Measurements from ENCODE around the gene PPP1R9A. TPM values are rescaled to one million over a fixed set of nuclear protein-coding genes. Genes with fewer than 3 reads are reported as not detected.

PPP1R9A gene
- total RNA-seq, 1 experiment from 2014 or later = 13.5 TPM

DNA sequence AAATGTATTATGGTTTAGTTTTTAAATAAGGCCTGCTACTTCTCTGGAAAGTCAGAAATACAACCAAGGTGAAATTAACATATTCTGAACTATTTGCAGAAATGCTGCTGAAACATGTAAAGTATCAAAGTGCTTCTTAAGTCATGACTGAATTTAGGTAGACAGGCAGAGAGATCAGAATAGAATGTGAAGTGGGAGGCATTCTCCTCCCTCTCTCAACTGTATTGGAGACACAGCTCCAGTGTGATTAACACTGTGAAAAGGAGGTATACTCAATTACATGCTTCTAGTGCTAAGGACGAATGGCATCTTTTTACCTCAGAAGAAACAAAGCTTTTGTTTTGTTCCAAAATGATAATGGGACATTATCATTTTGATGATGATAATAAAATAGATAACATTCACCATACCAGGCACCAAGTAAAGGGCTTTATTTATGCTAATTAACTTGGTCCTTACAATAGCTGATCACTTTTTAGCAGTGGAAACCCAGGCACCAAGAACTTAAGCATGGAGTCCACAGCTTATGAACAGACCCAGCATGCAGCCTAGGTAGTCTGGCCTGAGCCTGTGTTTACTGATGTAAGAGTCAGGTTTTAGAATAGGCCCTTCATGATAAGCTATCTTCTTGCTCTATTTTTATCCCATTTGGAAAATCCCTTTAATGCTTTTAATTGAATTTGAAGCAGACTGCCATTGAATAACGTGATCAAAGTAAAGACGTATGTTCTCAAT, 26.0 kb downstream of the PPP1R9A start (continued):
- no peak for TF ChIP-seq CEBPB (IDR thresholded peaks at IDR 0.05; ENCODE audit: low read depth)
- TF ChIP-seq FOSL1 (IDR thresholded peaks at IDR 0.05; ENCODE audit: low read depth) = no peak

DNA sequence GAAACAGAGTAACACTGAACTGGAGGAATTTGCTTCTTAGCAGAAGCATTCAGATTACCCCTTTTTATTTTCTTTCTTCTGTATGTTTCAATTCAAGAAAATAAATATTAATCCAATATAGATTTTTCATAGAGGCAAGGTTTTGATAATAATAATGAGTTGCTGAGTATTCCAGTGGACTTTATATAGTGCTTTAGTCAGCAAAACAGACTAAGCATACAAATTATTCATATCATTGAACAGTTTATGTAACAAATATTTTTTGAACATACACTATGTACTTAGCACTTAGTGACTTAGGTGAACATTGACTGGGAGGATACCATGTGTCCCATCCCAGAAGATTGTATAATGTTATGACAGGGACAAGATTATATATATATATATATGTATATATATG, 32.0 kb downstream of the PPP1R9A start:
- no peak for DNase-seq (ENCODE audit: low read depth, low spot score)
- ChIA-PET CTCF (no interaction called here), RAD21 (ENCODE audit: low non-redundant PET in 1 of 2, low total read pairs in 2 of 2, uncharacterized antibody in 2 of 2, unreplicated experiment in 2 of 2) (no interaction called here), POLR2A (no interaction called here)
- H3K4me2 ChIP-seq (ENCODE audit: low read length) = no peak overlapping the region
- no peaks in the 10 kb centered on the region for H3K27me3 ChIP-seq (ENCODE audit: insufficient read depth, low read length)
- no peak overlapping the region for H3K9ac ChIP-seq (ENCODE audit: low read length)
- H3K9me2 ChIP-seq (ENCODE audit: insufficient read depth) = no peaks in the 10 kb centered on the region
- no peaks in the 10 kb centered on the region for H3K79me2 ChIP-seq (ENCODE audit: insufficient read depth, low read length)
- H2AFZ ChIP-seq (ENCODE audit: low read depth, low read length, poor library complexity, severe bottlenecking) = no peak overlapping the region
- no peaks in the 10 kb centered on the region for H3K36me3 ChIP-seq (ENCODE audit: control insufficient read depth in 1 of 2, insufficient read depth in 2 of 2, low read length in 2 of 2)
- no peaks in the 10 kb centered on the region for H4K20me1 ChIP-seq (ENCODE audit: insufficient read depth)
- H3K4me1 ChIP-seq (ENCODE audit: control insufficient read depth in 1 of 2, insufficient read depth in 2 of 2, low read length in 2 of 2) = no peaks in the 10 kb centered on the region
- no peak for TF ChIP-seq SP1 (IDR thresholded peaks at IDR 0.05; ENCODE audit: low read depth)
- TF ChIP-seq EGR1 (IDR thresholded peaks at IDR 0.05; ENCODE audit: low read depth) = no peak
- no peak for TF ChIP-seq CEBPB (IDR thresholded peaks at IDR 0.05; ENCODE audit: low read depth)
- no peak for TF ChIP-seq ELF1 (IDR thresholded peaks at IDR 0.05; ENCODE audit: borderline replicate concordance, low read depth)
- TF ChIP-seq, protein P1, sequence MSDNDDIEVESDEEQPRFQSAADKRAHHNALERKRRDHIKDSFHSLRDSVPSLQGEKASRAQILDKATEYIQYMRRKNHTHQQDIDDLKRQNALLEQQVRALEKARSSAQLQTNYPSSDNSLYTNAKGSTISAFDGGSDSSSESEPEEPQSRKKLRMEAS (IDR thresholded peaks at IDR 0.05) = no peak
- no peak for TF ChIP-seq EZH2phosphoT487 (IDR thresholded peaks at IDR 0.05; ENCODE audit: borderline replicate concordance)
- TF ChIP-seq YY1 (IDR thresholded peaks at IDR 0.05; ENCODE audit: extremely low read depth, insufficient replicate concordance, low read depth, low read length) = no peak
- TF ChIP-seq SIN3A (IDR thresholded peaks at IDR 0.05; ENCODE audit: low read depth) = no peak
- no peak for TF ChIP-seq SRF (IDR thresholded peaks at IDR 0.05; ENCODE audit: low read depth)
- TF ChIP-seq, protein P2, sequence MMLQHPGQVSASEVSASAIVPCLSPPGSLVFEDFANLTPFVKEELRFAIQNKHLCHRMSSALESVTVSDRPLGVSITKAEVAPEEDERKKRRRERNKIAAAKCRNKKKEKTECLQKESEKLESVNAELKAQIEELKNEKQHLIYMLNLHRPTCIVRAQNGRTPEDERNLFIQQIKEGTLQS (IDR thresholded peaks at IDR 0.05) = no peak
- TF ChIP-seq JUND (IDR thresholded peaks at IDR 0.05) = no peak
- no peak for TF ChIP-seq FOSL1 (IDR thresholded peaks at IDR 0.05; ENCODE audit: low read depth)
- TF ChIP-seq, protein P3, sequence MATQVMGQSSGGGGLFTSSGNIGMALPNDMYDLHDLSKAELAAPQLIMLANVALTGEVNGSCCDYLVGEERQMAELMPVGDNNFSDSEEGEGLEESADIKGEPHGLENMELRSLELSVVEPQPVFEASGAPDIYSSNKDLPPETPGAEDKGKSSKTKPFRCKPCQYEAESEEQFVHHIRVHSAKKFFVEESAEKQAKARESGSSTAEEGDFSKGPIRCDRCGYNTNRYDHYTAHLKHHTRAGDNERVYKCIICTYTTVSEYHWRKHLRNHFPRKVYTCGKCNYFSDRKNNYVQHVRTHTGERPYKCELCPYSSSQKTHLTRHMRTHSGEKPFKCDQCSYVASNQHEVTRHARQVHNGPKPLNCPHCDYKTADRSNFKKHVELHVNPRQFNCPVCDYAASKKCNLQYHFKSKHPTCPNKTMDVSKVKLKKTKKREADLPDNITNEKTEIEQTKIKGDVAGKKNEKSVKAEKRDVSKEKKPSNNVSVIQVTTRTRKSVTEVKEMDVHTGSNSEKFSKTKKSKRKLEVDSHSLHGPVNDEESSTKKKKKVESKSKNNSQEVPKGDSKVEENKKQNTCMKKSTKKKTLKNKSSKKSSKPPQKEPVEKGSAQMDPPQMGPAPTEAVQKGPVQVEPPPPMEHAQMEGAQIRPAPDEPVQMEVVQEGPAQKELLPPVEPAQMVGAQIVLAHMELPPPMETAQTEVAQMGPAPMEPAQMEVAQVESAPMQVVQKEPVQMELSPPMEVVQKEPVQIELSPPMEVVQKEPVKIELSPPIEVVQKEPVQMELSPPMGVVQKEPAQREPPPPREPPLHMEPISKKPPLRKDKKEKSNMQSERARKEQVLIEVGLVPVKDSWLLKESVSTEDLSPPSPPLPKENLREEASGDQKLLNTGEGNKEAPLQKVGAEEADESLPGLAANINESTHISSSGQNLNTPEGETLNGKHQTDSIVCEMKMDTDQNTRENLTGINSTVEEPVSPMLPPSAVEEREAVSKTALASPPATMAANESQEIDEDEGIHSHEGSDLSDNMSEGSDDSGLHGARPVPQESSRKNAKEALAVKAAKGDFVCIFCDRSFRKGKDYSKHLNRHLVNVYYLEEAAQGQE (IDR thresholded peaks at IDR 0.05; ENCODE audit: low read depth) = no peak
- no peak for TF ChIP-seq ZFX (IDR thresholded peaks at IDR 0.05)
- TF ChIP-seq RAD21 (IDR thresholded peaks at IDR 0.05; ENCODE audit: low read depth) = no peak
- no peak for TF ChIP-seq EZH2 (IDR thresholded peaks at IDR 0.05)
- no peak for TF ChIP-seq ZNF274 (IDR thresholded peaks at IDR 0.05; ENCODE audit: low read depth, low read length)
- TF ChIP-seq, protein P4, sequence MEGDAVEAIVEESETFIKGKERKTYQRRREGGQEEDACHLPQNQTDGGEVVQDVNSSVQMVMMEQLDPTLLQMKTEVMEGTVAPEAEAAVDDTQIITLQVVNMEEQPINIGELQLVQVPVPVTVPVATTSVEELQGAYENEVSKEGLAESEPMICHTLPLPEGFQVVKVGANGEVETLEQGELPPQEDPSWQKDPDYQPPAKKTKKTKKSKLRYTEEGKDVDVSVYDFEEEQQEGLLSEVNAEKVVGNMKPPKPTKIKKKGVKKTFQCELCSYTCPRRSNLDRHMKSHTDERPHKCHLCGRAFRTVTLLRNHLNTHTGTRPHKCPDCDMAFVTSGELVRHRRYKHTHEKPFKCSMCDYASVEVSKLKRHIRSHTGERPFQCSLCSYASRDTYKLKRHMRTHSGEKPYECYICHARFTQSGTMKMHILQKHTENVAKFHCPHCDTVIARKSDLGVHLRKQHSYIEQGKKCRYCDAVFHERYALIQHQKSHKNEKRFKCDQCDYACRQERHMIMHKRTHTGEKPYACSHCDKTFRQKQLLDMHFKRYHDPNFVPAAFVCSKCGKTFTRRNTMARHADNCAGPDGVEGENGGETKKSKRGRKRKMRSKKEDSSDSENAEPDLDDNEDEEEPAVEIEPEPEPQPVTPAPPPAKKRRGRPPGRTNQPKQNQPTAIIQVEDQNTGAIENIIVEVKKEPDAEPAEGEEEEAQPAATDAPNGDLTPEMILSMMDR (IDR thresholded peaks at IDR 0.05 in 2 of 3, conservative IDR thresholded peaks at IDR 0.05 in 1 of 3; ENCODE audit: borderline replicate concordance in 1 of 3, insufficient read depth in 1 of 3, low read depth in 2 of 3, low read length in 2 of 3) = no peak
- intact Hi-C loops (cut with micrococcal nuclease) = no loop called here
- no peaks in the 10 kb centered on the region for H3K9me3 ChIP-seq (ENCODE audit: control insufficient read depth in 1 of 2, insufficient read depth in 1 of 2, low read depth in 1 of 2, low read length in 2 of 2)
- no peak for ATAC-seq
- no TSS peak for BruUV-seq (replicated peaks)
- H3K4me3 ChIP-seq (replicated peaks in 1 of 2; ENCODE audit: low read depth in 1 of 2, low read length in 2 of 2) = no peak overlapping the region
- H3K27ac ChIP-seq (ENCODE audit: low read depth, low read length) = no peak overlapping the region
